Transverse colon (tissue), 4 donors: ENCODE data around the gene KEAP1. TPM values are rescaled to one million over a fixed set of nuclear protein-coding genes. Genes with fewer than 3 reads are reported as not detected.

Experiments
- DNase-seq: peaks from one replicate; pipeline ENCODE4 v3.0.0-alpha.2; 2019
- H3K27ac ChIP-seq, 4 donors: fragments of 200-600 bp; sonication (generic); 2 replicates each; pipeline ENCODE4 v1.5.1; 2016 to 2018; ENCODE audit warnings: inconsistent platforms in 4 of 4
- H3K27me3 ChIP-seq: fragments of 200-600 bp; sonication (generic); 2 replicates; pipeline ENCODE4 v1.5.1; 2017; ENCODE audit warnings: inconsistent platforms
- H3K36me3 ChIP-seq, 4 donors: fragments of 200-600 bp; sonication (generic); 2 replicates each; pipeline ENCODE4 v1.5.1; 2017 to 2019; ENCODE audit warnings: inconsistent platforms in 4 of 4
- H3K4me1 ChIP-seq, 4 donors: fragments of 200-600 bp; sonication (generic); 2 replicates each; pipeline ENCODE4 v1.5.1; 2017 to 2020; ENCODE audit warnings: inconsistent platforms in 4 of 4
- H3K4me3 ChIP-seq, 4 donors: fragments of 200-600 bp; sonication (generic); 1 replicate in 1 of 4; 2 replicates in 3 of 4; pipeline versions ENCODE4 v1.5.1 to v1.6.1; 2017 to 2019; ENCODE audit warnings: inconsistent platforms in 4 of 4
- H3K9me3 ChIP-seq, 2 donors: fragments of 200-600 bp; sonication (generic); 2 replicates each; pipeline ENCODE4 v1.5.1; 2017 to 2019; ENCODE audit warnings: inconsistent platforms in 2 of 2
- EP300 ChIP-seq: sonication (generic); formaldehyde crosslinking; IDR thresholded peaks from one replicate; pipeline ENCODE4 v1.6.1; 2017; ENCODE audit warnings: antibody characterized with exemption, low read depth
- POLR2A ChIP-seq: fragments of 450-650 bp; IDR thresholded peaks from one replicate; pipeline ENCODE4 v1.6.1; 2016; ENCODE audit warnings: antibody characterized with exemption, mild to moderate bottlenecking, moderate library complexity
- POLR2AphosphoS5 ChIP-seq, 3 donors: sonication (generic); formaldehyde crosslinking; IDR thresholded peaks; one replicate each; pipeline ENCODE4 v1.6.1; 2016; ENCODE audit warnings: antibody characterized with exemption in 3 of 3
- WGBS, 2 donors: methylation state at CpG; one replicate each; pipeline ENCODE4 v1.1.5; 2018; ENCODE audit warnings: low coverage in 1 of 2; 5-methylcytosine and 5-hydroxymethylcytosine counted together
- in situ Hi-C, 4 donors: fragments of 200-750 bp; cut with MboI; loops; one replicate each; pipeline versions ENCODE4 v1.15.0 to v1.15.1; 2017; ENCODE audit warnings: low sequenced_read_pairs in 3 of 4, low pct_ligation_motif_present in 1 of 4, low pct_unique_long_range_greater_than_20kb in 1 of 4
- intact Hi-C: fragments of 100-400 bp; cut with DNase I; formaldehyde crosslinking; loops from one replicate; pipeline ENCODE4 v1.15.1; 2023; ENCODE audit warnings: low total_unique reads
- total RNA-seq, 4 donors: library from RNA; depleted of rRNA; stranded (reverse); fragments of >200 nt; gene quantifications; one replicate each; pipeline ENCODE4 v1.1.0, GENCODE V29; 2016
- TF ChIP-seq, protein P1 (sequence below), 5 experiments: fragments of 200-600 bp in 3 of 5; fragments of 450-650 bp in 2 of 5; sonication (generic) in 3 of 5; IDR thresholded peaks; 1 replicate in 2 of 5; 2 replicates in 3 of 5; pipeline ENCODE4 v1.5.1; 2016 to 2017; ENCODE audit warnings: antibody characterized with exemption in 5 of 5, inconsistent platforms in 3 of 5, mild to moderate bottlenecking in 2 of 5, moderate library complexity in 1 of 5

The KEAP1 gene
- total RNA-seq, 4 donors from 2014 or later: 54.8 to 348 (median 79.1) TPM

- peak; percentile 89 for DNase-seq
- intact Hi-C loops (no loop called here), in situ Hi-C loops (no loop called here)
- 0 to 14% methylated on average over 23 to 36 of the region's 36 CpGs for WGBS, 2 donors
- no peaks in the 10 kb centered on the region for H3K36me3 ChIP-seq
- H3K9me3 ChIP-seq: no peaks in the 10 kb centered on the region
- no peaks in the 10 kb centered on the region for H3K27me3 ChIP-seq
- H3K4me3 ChIP-seq: peak overlapping the region; percentile 12 to 49 (median 20)
- no peak for TF ChIP-seq POLR2A
- TF ChIP-seq, protein P1, sequence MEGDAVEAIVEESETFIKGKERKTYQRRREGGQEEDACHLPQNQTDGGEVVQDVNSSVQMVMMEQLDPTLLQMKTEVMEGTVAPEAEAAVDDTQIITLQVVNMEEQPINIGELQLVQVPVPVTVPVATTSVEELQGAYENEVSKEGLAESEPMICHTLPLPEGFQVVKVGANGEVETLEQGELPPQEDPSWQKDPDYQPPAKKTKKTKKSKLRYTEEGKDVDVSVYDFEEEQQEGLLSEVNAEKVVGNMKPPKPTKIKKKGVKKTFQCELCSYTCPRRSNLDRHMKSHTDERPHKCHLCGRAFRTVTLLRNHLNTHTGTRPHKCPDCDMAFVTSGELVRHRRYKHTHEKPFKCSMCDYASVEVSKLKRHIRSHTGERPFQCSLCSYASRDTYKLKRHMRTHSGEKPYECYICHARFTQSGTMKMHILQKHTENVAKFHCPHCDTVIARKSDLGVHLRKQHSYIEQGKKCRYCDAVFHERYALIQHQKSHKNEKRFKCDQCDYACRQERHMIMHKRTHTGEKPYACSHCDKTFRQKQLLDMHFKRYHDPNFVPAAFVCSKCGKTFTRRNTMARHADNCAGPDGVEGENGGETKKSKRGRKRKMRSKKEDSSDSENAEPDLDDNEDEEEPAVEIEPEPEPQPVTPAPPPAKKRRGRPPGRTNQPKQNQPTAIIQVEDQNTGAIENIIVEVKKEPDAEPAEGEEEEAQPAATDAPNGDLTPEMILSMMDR (IDR thresholded peaks at IDR 0.05): peak in 4 of 5 experiments; percentile 21 to 80 (median 75)
- H3K27ac ChIP-seq: peak overlapping the region in 3 of 4 donors; percentile 5 to 51 (median 41)
- peaks cover 3 to 33% (median 12%) of the 10 kb centered on the region in 4 donors for H3K4me1 ChIP-seq
Measured at GRCh38 chr19:10478903-10479384, 24.2 kb downstream of the KEAP1 start.

DNA sequence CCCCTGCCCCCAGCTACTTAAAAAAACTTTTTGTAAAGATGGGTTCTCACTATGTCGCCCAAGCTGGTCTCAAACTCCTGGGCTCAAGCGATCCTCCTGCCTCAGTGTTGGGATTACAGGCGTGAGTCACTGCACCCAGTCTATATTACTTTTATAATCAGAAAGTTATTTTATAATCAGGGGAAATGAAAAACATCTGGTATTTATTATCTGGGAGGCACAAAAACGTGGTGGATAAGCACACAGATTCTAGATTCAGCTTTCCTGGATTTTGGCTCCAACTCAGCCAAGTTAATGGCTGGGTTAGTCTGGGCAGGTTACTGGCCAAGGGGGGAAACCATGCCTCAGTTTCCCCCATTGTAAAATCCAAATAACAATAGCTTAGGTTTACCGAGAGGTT lies 24.7 kb downstream of the KEAP1 start:
- in situ Hi-C loops (no loop called here), intact Hi-C loops (no loop called here)
- Histone ChIP-seq H3K27me3 (no peaks in the 10 kb centered on the region), H3K4me1 (peaks cover 3 to 32% (median 12%) of the 10 kb centered on the region in 4 donors), H3K9me3 (no peaks in the 10 kb centered on the region), H3K4me3 (peak overlapping the region in 1 of 4 donors; percentile 49), H3K36me3 (no peaks in the 10 kb centered on the region), H3K27ac (no peak overlapping the region)
- no peak for TF ChIP-seq POLR2AphosphoS5 (IDR thresholded peaks at IDR 0.05)
- TF ChIP-seq EP300: no peak
- TF ChIP-seq POLR2A: no peak
- TF ChIP-seq, protein P1 (IDR thresholded peaks at IDR 0.05): no peak
- 16 to 22% methylated on average over 5 of the region's 5 CpGs for WGBS, 2 donors
- DNase-seq: no peak

DNA sequence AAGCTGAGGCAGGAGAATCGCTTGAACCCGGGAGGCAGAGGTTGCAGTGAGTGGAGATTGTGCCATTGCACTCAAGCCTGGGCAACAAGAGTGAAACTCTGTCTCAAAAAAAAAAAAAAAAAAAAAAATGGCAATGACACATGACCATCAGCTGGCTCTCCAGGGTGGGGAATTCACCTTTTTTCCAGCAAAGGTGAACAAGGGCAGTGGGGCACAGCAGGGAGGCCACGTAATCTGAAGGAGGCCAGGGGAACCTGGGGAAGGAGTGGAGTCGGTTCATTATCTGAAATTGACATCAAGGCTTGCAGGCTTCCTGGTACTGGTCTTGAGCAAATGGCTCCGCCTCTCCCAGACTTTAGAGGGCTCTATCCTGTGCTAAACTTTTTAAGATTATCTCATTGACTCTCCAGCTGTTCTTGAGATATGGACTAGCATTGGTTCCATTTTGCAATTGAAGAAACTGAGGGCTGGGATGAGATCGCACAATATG lies 28.1 kb downstream of the KEAP1 start:
- in situ Hi-C loops: no loop called here
- no peak for TF ChIP-seq POLR2AphosphoS5 (IDR thresholded peaks at IDR 0.05)
- no peak for TF ChIP-seq EP300
- TF ChIP-seq, protein P1 (IDR thresholded peaks at IDR 0.05): no peak
- no peak for TF ChIP-seq POLR2A
- H3K9me3 ChIP-seq: no peaks in the 10 kb centered on the region
- DNase-seq: no peak
- intact Hi-C loops: no loop called here
- no peaks in the 10 kb centered on the region for H3K36me3 ChIP-seq
- 67 to 80% methylated on average over 3 to 6 of the region's 6 CpGs for WGBS, 2 donors
- no peak overlapping the region for H3K27ac ChIP-seq
- H3K4me3 ChIP-seq: no peak overlapping the region
- H3K4me1 ChIP-seq: peaks cover 3 to 18% (median 10%) of the 10 kb centered on the region in 4 donors
- H3K27me3 ChIP-seq: no peaks in the 10 kb centered on the region

GRCh38 chr19:10473192-10473591 lies 30.0 kb downstream of the KEAP1 start:
- TF ChIP-seq POLR2A (no peak), POLR2AphosphoS5 (IDR thresholded peaks at IDR 0.05) (no peak), EP300 (no peak)
- TF ChIP-seq, protein P1 (IDR thresholded peaks at IDR 0.05): no peak
- in situ Hi-C loops: no loop called here
- H3K4me3 ChIP-seq: no peak overlapping the region
- H3K27ac ChIP-seq: no peak overlapping the region
- peaks cover 0 to under 1% (median 0%) of the 10 kb centered on the region in 4 donors for H3K4me1 ChIP-seq
- no peaks in the 10 kb centered on the region for H3K9me3 ChIP-seq
- no peaks in the 10 kb centered on the region for H3K36me3 ChIP-seq
- no peaks in the 10 kb centered on the region for H3K27me3 ChIP-seq
- intact Hi-C loops: no loop called here
- DNase-seq: no peak
- 72 to 82% methylated on average over 4 to 5 of the region's 5 CpGs for WGBS, 2 donors
